ENCODE data around the gene EPHA1. TPM values are rescaled to one million over a fixed set of nuclear protein-coding genes. Genes with fewer than 3 reads are reported as not detected.
"Not testable (repeated sequence)": the region's sequence is repeated elsewhere in the genome, so short reads cannot be mapped to it uniquely, and the experiment has no call there.

EPHA1 gene
- total and polyA plus RNA-seq, 5 donors from 2014 or later: 1.4 to 10.3 (median 5.0) TPM

GRCh38 chr7:143417734-143418383, 9.2 kb upstream of the EPHA1 start:
- Mint-ChIP-seq H3K4me1 (peaks cover 0 to 8% (median 7%) of the 10 kb centered on the region in 4 donors), H3K27ac (peak overlapping the region in 1 of 3 donors; percentile 41), H3K36me3 (peaks cover 29% of the 10 kb centered on the region), H3K27me3 (peaks cover 43% of the 10 kb centered on the region), H3K4me3 (no peak overlapping the region), H3K9me3 (no peaks in the 10 kb centered on the region)
- Histone ChIP-seq H3K4me3 (ENCODE audit: low read depth, low read length) (no peak overlapping the region), H3K9me3 (ENCODE audit: control insufficient read depth in 2 of 2, low read length in 2 of 2) (no peaks in the 10 kb centered on the region), H3K27me3 (ENCODE audit: control insufficient read depth, insufficient read depth, low read length) (peaks cover 12% of the 10 kb centered on the region), H3K36me3 (ENCODE audit: control insufficient read depth, insufficient read depth, low read length) (no peaks in the 10 kb centered on the region), H3K27ac (ENCODE audit: insufficient read depth, low read length, poor library complexity, severe bottlenecking) (no peak overlapping the region), H3K4me1 (ENCODE audit: control insufficient read depth, insufficient read depth, low read length, poor library complexity, severe bottlenecking) (no peaks in the 10 kb centered on the region)
- DNase-seq (no peak), ATAC-seq (ENCODE audit: low read depth in 2 of 2) (no peak)

GRCh38 chr7:143416565-143417149, 8.0 kb upstream of the EPHA1 start:
- H3K36me3 Mint-ChIP-seq: peaks cover 23% of the 10 kb centered on the region
- peak in 1 of 2 donors; percentile 34 for ATAC-seq (ENCODE audit: low read depth in 2 of 2)

GRCh38 chr7:143415742-143416397, 7.2 kb upstream of the EPHA1 start:
- Mint-ChIP-seq H3K36me3 (peaks cover 18% of the 10 kb centered on the region), H3K4me1 (peaks cover 0 to 15% (median 9%) of the 10 kb centered on the region in 4 donors), H3K27me3 (peaks cover 43% of the 10 kb centered on the region), H3K27ac (no peak overlapping the region), H3K4me3 (no peak overlapping the region), H3K9me3 (no peaks in the 10 kb centered on the region)
- H3K36me3 ChIP-seq (ENCODE audit: control insufficient read depth, insufficient read depth, low read length): no peaks in the 10 kb centered on the region
- ATAC-seq (ENCODE audit: low read depth in 2 of 2) (no peak), DNase-seq (no peak)
- peaks cover 12% of the 10 kb centered on the region for H3K27me3 ChIP-seq (ENCODE audit: control insufficient read depth, insufficient read depth, low read length)
- H3K4me1 ChIP-seq (ENCODE audit: control insufficient read depth, insufficient read depth, low read length, poor library complexity, severe bottlenecking): no peaks in the 10 kb centered on the region
- H3K9me3 ChIP-seq (ENCODE audit: control insufficient read depth in 2 of 2, low read length in 2 of 2): no peaks in the 10 kb centered on the region
- no peak overlapping the region for H3K4me3 ChIP-seq (ENCODE audit: low read depth, low read length)
- H3K27ac ChIP-seq (ENCODE audit: insufficient read depth, low read length, poor library complexity, severe bottlenecking): no peak overlapping the region

More at GRCh38 chr7:143416565-143417149, 8.0 kb upstream of the EPHA1 start:
- H3K27ac Mint-ChIP-seq: no peak overlapping the region
- no peaks in the 10 kb centered on the region for H3K9me3 ChIP-seq (ENCODE audit: control insufficient read depth in 2 of 2, low read length in 2 of 2)
- no peaks in the 10 kb centered on the region for H3K9me3 Mint-ChIP-seq
- no peak overlapping the region for H3K4me3 ChIP-seq (ENCODE audit: low read depth, low read length)
- no peaks in the 10 kb centered on the region for H3K36me3 ChIP-seq (ENCODE audit: control insufficient read depth, insufficient read depth, low read length)
- no peak overlapping the region for H3K27ac ChIP-seq (ENCODE audit: insufficient read depth, low read length, poor library complexity, severe bottlenecking)
- peaks cover 43% of the 10 kb centered on the region for H3K27me3 Mint-ChIP-seq
- DNase-seq: peak in 2 of 3 donors; percentile 56 to 66
- no peak overlapping the region for H3K4me3 Mint-ChIP-seq
- no peaks in the 10 kb centered on the region for H3K4me1 ChIP-seq (ENCODE audit: control insufficient read depth, insufficient read depth, low read length, poor library complexity, severe bottlenecking)
- H3K27me3 ChIP-seq (ENCODE audit: control insufficient read depth, insufficient read depth, low read length): peaks cover 12% of the 10 kb centered on the region
- peaks cover 0 to 12% (median 9%) of the 10 kb centered on the region in 4 donors for H3K4me1 Mint-ChIP-seq

GRCh38 chr7:143415209-143415608, 6.6 kb upstream of the EPHA1 start:
- not testable (repeated sequence) for H3K4me3 ChIP-seq (ENCODE audit: low read depth, low read length); H3K36me3 ChIP-seq (ENCODE audit: control insufficient read depth, insufficient read depth, low read length); H3K9me3 Mint-ChIP-seq; H3K4me3 Mint-ChIP-seq; DNase-seq; ATAC-seq (ENCODE audit: low read depth in 2 of 2); H3K4me1 ChIP-seq (ENCODE audit: control insufficient read depth, insufficient read depth, low read length, poor library complexity, severe bottlenecking); H3K27ac Mint-ChIP-seq; H3K9me3 ChIP-seq (ENCODE audit: control insufficient read depth in 2 of 2, low read length in 2 of 2); H3K27ac ChIP-seq (ENCODE audit: insufficient read depth, low read length, poor library complexity, severe bottlenecking)
- Mint-ChIP-seq H3K27me3 (peaks cover 43% of the 10 kb centered on the region), H3K36me3 (peaks cover 14% of the 10 kb centered on the region), H3K4me1 (peaks cover 0 to 21% (median 10%) of the 10 kb centered on the region in 4 donors)
- H3K27me3 ChIP-seq (ENCODE audit: control insufficient read depth, insufficient read depth, low read length): peaks cover 12% of the 10 kb centered on the region

GRCh38 chr7:143413123-143413522, 4.5 kb upstream of the EPHA1 start:
- H3K9me3 ChIP-seq (ENCODE audit: control insufficient read depth in 2 of 2, low read length in 2 of 2): no peaks in the 10 kb centered on the region
- H3K27ac ChIP-seq (ENCODE audit: insufficient read depth, low read length, poor library complexity, severe bottlenecking): no peak overlapping the region
- Mint-ChIP-seq H3K27me3 (peaks cover 40% of the 10 kb centered on the region), H3K4me3 (no peak overlapping the region), H3K27ac (peak overlapping the region in 1 of 3 donors; percentile 88), H3K36me3 (peaks cover 10% of the 10 kb centered on the region), H3K4me1 (peaks cover 12 to 35% (median 18%) of the 10 kb centered on the region in 4 donors), H3K9me3 (peaks cover 0 to 2% (median 0%) of the 10 kb centered on the region in 7 donors)
- no peaks in the 10 kb centered on the region for H3K36me3 ChIP-seq (ENCODE audit: control insufficient read depth, insufficient read depth, low read length)
- no peak overlapping the region for H3K4me3 ChIP-seq (ENCODE audit: low read depth, low read length)
- DNase-seq (no peak), ATAC-seq (ENCODE audit: low read depth in 2 of 2) (no peak)
- H3K4me1 ChIP-seq (ENCODE audit: control insufficient read depth, insufficient read depth, low read length, poor library complexity, severe bottlenecking): peaks cover 12% of the 10 kb centered on the region
- H3K27me3 ChIP-seq (ENCODE audit: control insufficient read depth, insufficient read depth, low read length): peaks cover 7% of the 10 kb centered on the region

GRCh38 chr7:143411976-143412708, 3.5 kb upstream of the EPHA1 start:
- Mint-ChIP-seq H3K4me3 (no peak overlapping the region), H3K27me3 (peaks cover 37% of the 10 kb centered on the region), H3K27ac (peak overlapping the region in 2 of 3 donors; percentile 1 to 72), H3K9me3 (peaks cover 0 to 4% (median 0%) of the 10 kb centered on the region in 7 donors), H3K4me1 (peaks cover 18 to 45% (median 25%) of the 10 kb centered on the region in 4 donors), H3K36me3 (peaks cover 10% of the 10 kb centered on the region)
- H3K4me1 ChIP-seq (ENCODE audit: control insufficient read depth, insufficient read depth, low read length, poor library complexity, severe bottlenecking): peaks cover 22% of the 10 kb centered on the region
- H3K27me3 ChIP-seq (ENCODE audit: control insufficient read depth, insufficient read depth, low read length): peaks cover 7% of the 10 kb centered on the region
- no peaks in the 10 kb centered on the region for H3K9me3 ChIP-seq (ENCODE audit: control insufficient read depth in 2 of 2, low read length in 2 of 2)
- H3K4me3 ChIP-seq (ENCODE audit: low read depth, low read length): no peak overlapping the region
- no peak overlapping the region for H3K27ac ChIP-seq (ENCODE audit: insufficient read depth, low read length, poor library complexity, severe bottlenecking)
- DNase-seq (no peak), ATAC-seq (ENCODE audit: low read depth in 2 of 2) (no peak)
- H3K36me3 ChIP-seq (ENCODE audit: control insufficient read depth, insufficient read depth, low read length): no peaks in the 10 kb centered on the region

GRCh38 chr7:143410521-143411004, 1.9 kb upstream of the EPHA1 start:
- peaks cover 0 to 4% (median 0%) of the 10 kb centered on the region in 7 donors for H3K9me3 Mint-ChIP-seq
- H3K27ac Mint-ChIP-seq: peak overlapping the region in 2 of 3 donors; percentile 62 to 75
- H3K9me3 ChIP-seq (ENCODE audit: control insufficient read depth in 2 of 2, low read length in 2 of 2): no peaks in the 10 kb centered on the region
- peaks cover 12 to 57% (median 30%) of the 10 kb centered on the region in 4 donors for H3K4me1 Mint-ChIP-seq
- H3K36me3 ChIP-seq (ENCODE audit: control insufficient read depth, insufficient read depth, low read length): no peaks in the 10 kb centered on the region
- H3K36me3 Mint-ChIP-seq: peaks cover 4% of the 10 kb centered on the region
- peaks cover 4% of the 10 kb centered on the region for H3K27me3 ChIP-seq (ENCODE audit: control insufficient read depth, insufficient read depth, low read length)
- H3K4me3 ChIP-seq (ENCODE audit: low read depth, low read length): no peak overlapping the region
- peaks cover 26% of the 10 kb centered on the region for H3K27me3 Mint-ChIP-seq
- H3K27ac ChIP-seq (ENCODE audit: insufficient read depth, low read length, poor library complexity, severe bottlenecking): no peak overlapping the region
- DNase-seq (no peak), ATAC-seq (ENCODE audit: low read depth in 2 of 2) (no peak)
- H3K4me3 Mint-ChIP-seq: no peak overlapping the region
- H3K4me1 ChIP-seq (ENCODE audit: control insufficient read depth, insufficient read depth, low read length, poor library complexity, severe bottlenecking): peaks cover 27% of the 10 kb centered on the region
